ENCODE results near the gene BCAS3.

- no peak for TF ChIP-seq POLR2A (IDR thresholded peaks at IDR 0.05)
- no peak for TF ChIP-seq CTCF (IDR thresholded peaks at IDR 0.05)
These were observed 711.1 kb downstream of the BCAS3 start for GRCh38 chr17:61388561-61389356.

All from body of pancreas (tissue), 4 donors.